ENCODE results near the gene XRCC6. TPM values are rescaled to one million over a fixed set of nuclear protein-coding genes. Genes with fewer than 3 reads are reported as not detected.

The XRCC6 gene
- total and polyA plus RNA-seq, 2 of the 13 experiments (the other 11 are each of a cell fraction or from before 2014, with no cell fraction given) = 124 to 625 TPM

- TF ChIP-seq EED (CRISPR knock-in tag; IDR thresholded peaks at IDR 0.05) (0 out of 2 replicates have a peak, but pooled peaks have one; percentile 74), ZMYM3 (CRISPR knock-in tag; IDR thresholded peaks at IDR 0.05) (peak; percentile 78; the same call in 1 of the 2 replicates), ZNF850 (CRISPR knock-in tag; conservative IDR thresholded peaks at IDR 0.05) (0 out of 2 replicates have a peak, but pooled peaks have one; percentile 70), SKI (IDR thresholded peaks at IDR 0.05; ENCODE audit: partially characterized antibody) (no peak), GFI1 (CRISPR knock-in tag; IDR thresholded peaks at IDR 0.05; ENCODE audit: borderline replicate concordance) (0 out of 2 replicates have a peak, but pooled peaks have one; percentile 7), KLF13 (CRISPR knock-in tag; IDR thresholded peaks at IDR 0.05) (no peak), ZNF766 (CRISPR knock-in tag; IDR thresholded peaks at IDR 0.05; ENCODE audit: borderline replicate concordance) (no peak), FOSL2 (CRISPR knock-in tag; IDR thresholded peaks at IDR 0.05) (peak; percentile 43), ZNF503 (CRISPR knock-in tag; IDR thresholded peaks at IDR 0.05) (peak; percentile 62), ZNF234 (CRISPR knock-in tag; conservative IDR thresholded peaks at IDR 0.05) (no peak), ZNF598 (CRISPR knock-in tag; IDR thresholded peaks at IDR 0.05; ENCODE audit: borderline replicate concordance) (no peak; the same call in 1 of the 2 replicates), SMAD3 (CRISPR knock-in tag; IDR thresholded peaks at IDR 0.05) (peak; percentile 73; the same call in 1 of the 2 replicates), SNAPC4 (CRISPR knock-in tag; IDR thresholded peaks at IDR 0.05) (0 out of 2 replicates have a peak, but pooled peaks have one; percentile 67), ZBTB38 (CRISPR knock-in tag; IDR thresholded peaks at IDR 0.05) (peak; percentile 85), SP140L (CRISPR knock-in tag; IDR thresholded peaks at IDR 0.05; ENCODE audit: borderline replicate concordance) (no peak), DR1 (CRISPR knock-in tag; IDR thresholded peaks at IDR 0.05) (no peak; the same call in 1 of the 2 replicates), ELF1 (CRISPR knock-in tag; IDR thresholded peaks at IDR 0.05) (peak; percentile 91), ZNF777 (CRISPR knock-in tag; IDR thresholded peaks at IDR 0.05) (no peak; the same call in 1 of the 2 replicates)
- TF ChIP-seq, protein P1, sequence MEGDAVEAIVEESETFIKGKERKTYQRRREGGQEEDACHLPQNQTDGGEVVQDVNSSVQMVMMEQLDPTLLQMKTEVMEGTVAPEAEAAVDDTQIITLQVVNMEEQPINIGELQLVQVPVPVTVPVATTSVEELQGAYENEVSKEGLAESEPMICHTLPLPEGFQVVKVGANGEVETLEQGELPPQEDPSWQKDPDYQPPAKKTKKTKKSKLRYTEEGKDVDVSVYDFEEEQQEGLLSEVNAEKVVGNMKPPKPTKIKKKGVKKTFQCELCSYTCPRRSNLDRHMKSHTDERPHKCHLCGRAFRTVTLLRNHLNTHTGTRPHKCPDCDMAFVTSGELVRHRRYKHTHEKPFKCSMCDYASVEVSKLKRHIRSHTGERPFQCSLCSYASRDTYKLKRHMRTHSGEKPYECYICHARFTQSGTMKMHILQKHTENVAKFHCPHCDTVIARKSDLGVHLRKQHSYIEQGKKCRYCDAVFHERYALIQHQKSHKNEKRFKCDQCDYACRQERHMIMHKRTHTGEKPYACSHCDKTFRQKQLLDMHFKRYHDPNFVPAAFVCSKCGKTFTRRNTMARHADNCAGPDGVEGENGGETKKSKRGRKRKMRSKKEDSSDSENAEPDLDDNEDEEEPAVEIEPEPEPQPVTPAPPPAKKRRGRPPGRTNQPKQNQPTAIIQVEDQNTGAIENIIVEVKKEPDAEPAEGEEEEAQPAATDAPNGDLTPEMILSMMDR (CRISPR knock-in tag; IDR thresholded peaks at IDR 0.05) = peak; percentile 39; the same call in 1 of the 2 replicates
These were observed 67.5 kb downstream of the XRCC6 start, which contains the start of gene SNU13 (continued) for GRCh38 chr22:41688365-41689211.
